GM20000 (cell line): ENCODE measurements around the gene INHBB.

Experiments
- DNase-seq: peaks from one replicate; pipeline ENCODE4 v3.0.0; 2012; ENCODE audit warnings: low spot score
- CTCF ChIP-seq: IDR thresholded peaks from 2 replicates; pipeline ENCODE4 v1.5.1; 2012; ENCODE audit warnings: mild to moderate bottlenecking, control low read depth; ENCODE audit errors: extremely low read depth, missing control alignments

The INHBB gene

GRCh38 chr2:120348134-120348736, 2.3 kb downstream of the INHBB start:
- no peak for DNase-seq
- TF ChIP-seq CTCF: no peak

DNA sequence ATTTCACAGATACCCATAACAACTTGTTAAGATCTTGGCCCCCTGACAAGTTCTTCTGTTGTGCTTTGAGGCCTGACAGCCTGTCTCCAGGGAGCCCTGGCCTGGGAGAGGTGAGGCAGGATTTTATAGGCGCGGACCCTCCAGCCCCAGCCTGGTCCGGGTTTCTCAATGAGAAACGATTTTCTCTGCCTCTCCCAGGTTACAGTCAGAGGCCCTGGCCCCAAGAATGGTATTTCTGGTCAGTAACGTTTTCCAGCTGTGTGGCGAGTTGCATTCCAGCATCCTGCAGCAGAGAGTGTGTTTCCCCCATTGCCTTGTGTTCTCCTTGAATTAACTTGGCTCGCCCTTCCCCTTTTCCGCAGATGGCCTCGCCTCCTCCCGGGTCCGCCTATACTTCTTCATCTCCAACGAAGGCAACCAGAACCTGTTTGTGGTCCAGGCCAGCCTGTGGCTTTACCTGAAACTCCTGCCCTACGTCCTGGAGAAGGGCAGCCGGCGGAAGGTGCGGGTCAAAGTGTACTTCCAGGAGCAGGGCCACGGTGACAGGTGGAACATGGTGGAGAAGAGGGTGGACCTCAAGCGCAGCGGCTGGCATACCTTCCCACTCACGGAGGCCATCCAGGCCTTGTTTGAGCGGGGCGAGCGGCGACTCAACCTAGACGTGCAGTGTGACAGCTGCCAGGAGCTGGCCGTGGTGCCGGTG, 3.0 kb downstream of the INHBB start:
- DNase-seq: no peak

GRCh38 chr2:120349440-120349921, 3.5 kb downstream of the INHBB start:
- no peak for DNase-seq
- TF ChIP-seq CTCF: no peak

More for the DNA sequence above, 3.0 kb downstream of the INHBB start:
- TF ChIP-seq CTCF: no peak

GRCh38 chr2:120350080-120350479, 4.1 kb downstream of the INHBB start:
- TF ChIP-seq CTCF: no peak
- DNase-seq: no peak

- DNase-seq: no peak
- TF ChIP-seq CTCF: no peak
Measured at GRCh38 chr2:120350801-120351320, 4.9 kb downstream of the INHBB start.

GRCh38 chr2:120352696-120353590, 7.0 kb downstream of the INHBB start:
- TF ChIP-seq CTCF: no peak
- no peak for DNase-seq

DNA sequence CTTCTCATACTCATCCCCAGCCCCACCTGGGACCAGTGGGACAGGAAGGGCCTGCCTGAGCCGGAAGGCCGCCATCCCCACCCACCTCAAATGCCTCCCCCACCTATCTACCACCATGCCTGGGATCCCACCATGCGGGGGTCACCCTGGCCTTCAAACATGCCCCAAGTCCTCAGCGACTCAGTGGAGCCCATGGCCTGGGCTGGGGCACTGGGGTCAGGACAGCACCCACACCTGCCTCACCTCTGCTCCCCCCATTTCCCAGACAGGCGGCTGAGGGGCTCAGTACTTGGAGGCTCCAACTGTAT, 7.6 kb downstream of the INHBB start:
- no peak for TF ChIP-seq CTCF

More for the DNA sequence above, 7.6 kb downstream of the INHBB start:
- DNase-seq: no peak
